Gastroesophageal sphincter (tissue), 3 donors: ENCODE measurements around the gene GHRL.

Experiments used
- CTCF ChIP-seq, 4 experiments: fragments of 200-600 bp in 2 of 4; fragments of 450-650 bp in 2 of 4; sonication (generic) in 1 of 4; IDR thresholded peaks; one replicate each; pipeline ENCODE4 v1.5.1; 2017 to 2019; ENCODE audit warnings: antibody characterized with exemption in 4 of 4, mild to moderate bottlenecking in 2 of 4, moderate library complexity in 2 of 4
- POLR2A ChIP-seq, 2 donors: fragments of 450-650 bp; IDR thresholded peaks; one replicate each; pipeline ENCODE4 v1.6.1; 2017; ENCODE audit warnings: antibody characterized with exemption in 2 of 2, mild to moderate bottlenecking in 2 of 2, moderate library complexity in 1 of 2
- POLR2AphosphoS5 ChIP-seq: sonication (generic); formaldehyde crosslinking; IDR thresholded peaks from one replicate; pipeline ENCODE4 v1.6.1; 2017; ENCODE audit warnings: antibody characterized with exemption

GRCh38 chr3:10338591-10339353, 46.0 kb upstream of the GHRL start:
- TF ChIP-seq CTCF (IDR thresholded peaks at IDR 0.05) (no peak), POLR2AphosphoS5 (no peak), POLR2A (IDR thresholded peaks at IDR 0.05) (no peak)
